Astrocyte of the spinal cord (primary cell): Measurements from ENCODE around the gene ACTBL2.

Experiments
- DNase-seq: peaks from one replicate; pipeline ENCODE4 v3.0.0; 2011; ENCODE audit warnings: low read depth, low spot score
- H3K4me3 ChIP-seq: 2 replicates; pipeline ENCODE4 v1.5.1; 2011; ENCODE audit warnings: low read depth, mild to moderate bottlenecking, low read length, moderate library complexity
- CTCF ChIP-seq: IDR thresholded peaks from 2 replicates; pipeline ENCODE4 v1.5.1; 2012; ENCODE audit warnings: low read depth, mild to moderate bottlenecking, low read length, inconsistent platforms
- in situ Hi-C: cut with HindIII; loops from 2 replicates; pipeline ENCODE4 v1.10.0; 2017; ENCODE audit warnings: low sequenced_read_pairs

ACTBL2 gene

DNA sequence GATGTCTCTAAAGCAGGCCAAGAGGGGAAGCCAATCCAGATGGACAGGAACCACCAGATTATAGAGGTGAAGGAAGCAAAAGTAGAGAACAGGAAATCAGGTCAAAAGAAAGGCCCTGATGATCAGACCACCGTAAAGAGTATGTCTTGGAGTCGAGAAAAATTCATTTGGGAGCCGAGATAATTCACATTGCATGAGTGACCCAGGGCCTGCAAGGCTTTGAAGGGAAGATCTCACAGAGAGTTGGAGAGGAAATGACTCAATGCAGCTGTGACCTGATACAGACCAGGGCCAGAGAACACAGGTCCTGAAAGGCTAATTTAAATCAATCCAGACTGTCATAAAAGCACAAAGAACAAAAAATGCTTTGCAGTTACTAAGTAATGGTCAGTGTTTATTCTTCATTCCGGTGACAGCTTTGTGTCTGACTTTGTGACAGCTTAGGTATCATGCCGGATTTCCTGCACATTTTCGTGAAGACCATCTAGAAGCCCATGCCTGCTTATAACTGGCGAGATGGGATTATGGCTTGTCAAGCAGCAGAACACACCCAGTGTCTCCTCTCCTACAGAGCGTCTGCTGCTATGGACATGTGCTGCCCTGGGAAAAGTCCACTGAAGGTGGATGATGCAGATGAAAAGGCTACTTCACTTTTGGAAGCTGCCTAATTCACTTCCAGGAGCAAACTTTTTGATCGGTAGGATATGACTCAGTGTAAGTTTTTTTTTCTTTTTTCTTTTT lies 5.8 kb upstream of the ACTBL2 start:
- H3K4me3 ChIP-seq, result no peak overlapping the region
- no peak for TF ChIP-seq CTCF
- DNase-seq, result peak; percentile 80
- in situ Hi-C loops, result loop anchor here (25.0 kb wide), 1 partner anchor 974 kb away; the partner anchor contains the start of gene PLK2

DNA sequence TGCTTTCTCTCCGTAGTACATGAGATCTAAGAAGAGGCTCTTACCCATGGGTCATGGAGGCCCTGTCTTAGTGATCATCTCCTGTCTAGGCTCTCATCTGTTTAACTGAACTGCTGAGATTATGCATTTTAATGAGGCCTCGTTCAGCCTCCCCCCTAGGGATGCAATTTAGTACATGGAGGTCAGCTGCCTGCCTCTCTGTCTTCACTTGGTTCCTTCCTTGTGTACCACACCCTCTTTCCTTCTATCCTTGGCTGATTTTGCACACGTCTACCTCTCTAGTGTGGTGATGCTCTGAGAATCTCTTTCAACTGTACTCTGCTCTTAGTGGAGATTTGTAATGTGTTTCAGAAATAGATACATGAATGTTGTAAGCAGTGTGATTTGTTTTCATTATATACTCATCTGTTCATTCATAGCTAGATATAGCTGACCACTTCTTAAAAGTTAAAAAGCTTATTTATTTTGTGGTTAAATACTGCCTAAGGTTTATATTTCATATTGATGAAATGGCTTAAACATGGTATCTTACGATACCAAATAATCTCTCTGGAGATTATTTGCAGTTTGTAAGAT lies 3.5 kb upstream of the ACTBL2 start:
- H3K4me3 ChIP-seq, result no peak overlapping the region
- no peak for TF ChIP-seq CTCF
- in situ Hi-C loops, result loop anchor here (25.0 kb wide), 1 partner anchor 976 kb away; the partner anchor contains the start of gene PLK2

GRCh38 chr5:57478826-57479225 lies 3.8 kb downstream of the ACTBL2 start:
- in situ Hi-C loops, result loop anchor here (25.0 kb wide), 1 partner anchor 983 kb away; the partner anchor contains the start of gene PLK2
- TF ChIP-seq CTCF, result no peak
- H3K4me3 ChIP-seq, result no peak overlapping the region
- no peak for DNase-seq

More for the DNA sequence above, 3.5 kb upstream of the ACTBL2 start:
- no peak for DNase-seq

DNA sequence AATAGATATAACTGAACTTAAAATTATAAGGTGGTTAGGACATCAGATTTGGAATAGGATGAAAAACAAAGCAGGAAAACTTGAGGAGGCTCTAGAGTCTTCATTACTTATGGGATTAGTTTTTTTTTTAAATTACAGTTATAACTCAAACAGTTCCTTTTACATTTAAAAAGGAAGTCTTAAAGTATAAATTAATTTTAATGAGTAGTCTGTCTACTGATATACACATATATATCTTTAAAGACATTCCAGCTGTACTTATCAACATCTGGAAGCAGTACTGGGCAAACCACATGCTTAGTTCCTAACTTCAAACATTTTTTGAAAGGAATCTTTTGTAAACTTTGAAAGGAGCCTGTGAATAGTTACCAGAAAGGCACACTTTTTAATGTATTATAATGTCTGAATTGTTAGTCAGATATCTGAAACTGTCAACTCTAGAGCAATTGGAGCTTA lies 6.0 kb downstream of the ACTBL2 start:
- DNase-seq, result no peak
- H3K4me3 ChIP-seq, result no peak overlapping the region
- in situ Hi-C loops, result loop anchor here (25.0 kb wide), 1 partner anchor 986 kb away; the partner anchor contains the start of gene PLK2
- no peak for TF ChIP-seq CTCF

DNA sequence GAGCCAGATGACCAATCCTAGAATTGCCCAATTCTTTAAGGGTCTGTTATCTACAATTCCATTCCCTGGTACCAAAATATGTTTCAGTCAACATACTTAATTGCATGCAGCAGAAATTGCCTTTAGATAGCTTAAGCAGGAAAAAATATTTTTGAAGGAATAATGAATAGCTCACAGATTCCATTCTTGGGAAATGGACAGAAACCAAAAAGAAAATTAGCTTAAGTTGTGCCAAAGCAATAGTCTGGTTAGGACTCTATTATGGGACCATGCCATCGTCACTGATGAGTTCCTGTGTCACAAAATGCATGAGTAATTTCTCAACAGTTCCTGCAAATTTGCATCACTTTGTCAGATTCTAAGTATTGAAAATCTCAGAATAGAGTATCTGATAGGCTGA lies 12.3 kb downstream of the ACTBL2 start:
- in situ Hi-C loops, result no loop called here
- TF ChIP-seq CTCF, result no peak
- H3K4me3 ChIP-seq, result no peak overlapping the region
- no peak for DNase-seq

- in situ Hi-C loops, result no loop called here
- no peak for TF ChIP-seq CTCF
- no peak overlapping the region for H3K4me3 ChIP-seq
- peak; percentile 43 for DNase-seq
Observed at GRCh38 chr5:57468481-57469163, 14.0 kb downstream of the ACTBL2 start.
